ENCODE measurements around the gene SETD1B. TPM values are rescaled to one million over a fixed set of nuclear protein-coding genes. Genes with fewer than 3 reads are reported as not detected.
"Not testable (repeated sequence)": the region's sequence is repeated elsewhere in the genome, so short reads cannot be mapped to it uniquely, and the experiment has no call there.

SETD1B gene
- total RNA-seq, 2 donors from 2014 or later = 54.5 to 64.1 TPM

DNA sequence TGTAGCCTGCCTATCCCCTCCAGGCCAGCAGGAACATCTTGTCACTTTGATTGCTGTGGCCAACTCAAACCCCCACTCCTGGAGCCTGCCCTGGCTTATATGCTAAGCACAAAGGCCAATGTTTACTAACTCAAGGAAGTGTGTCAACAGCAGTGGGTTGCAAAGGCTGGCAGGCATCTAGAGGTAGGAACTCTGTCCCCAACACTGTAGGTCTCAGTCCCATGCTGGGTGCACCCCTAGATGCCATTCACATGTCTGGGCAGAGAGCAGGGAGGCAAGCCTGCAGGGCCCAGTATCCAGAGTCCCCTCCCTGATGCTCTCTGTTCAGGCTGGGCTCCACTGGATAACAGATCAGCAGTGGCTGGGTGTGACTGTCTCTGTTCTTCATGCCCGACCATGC, 56.4 kb downstream of the SETD1B start:
- no peak overlapping the region for H3K27ac Mint-ChIP-seq
- DNase-seq = no peak
- no peak for ATAC-seq
- H3K36me3 Mint-ChIP-seq (ENCODE audit: low read depth) = no peaks in the 10 kb centered on the region
- H3K9me3 ChIP-seq (ENCODE audit: control insufficient read depth, low read length, poor library complexity, severe bottlenecking) = no peaks in the 10 kb centered on the region
- H3K4me3 Mint-ChIP-seq = no peak overlapping the region
- no peaks in the 10 kb centered on the region for H3K27me3 Mint-ChIP-seq
- H3K4me1 Mint-ChIP-seq = no peaks in the 10 kb centered on the region

- not testable (repeated sequence) for H3K27me3 Mint-ChIP-seq; H3K36me3 Mint-ChIP-seq (ENCODE audit: low read depth); H3K4me3 Mint-ChIP-seq; H3K27ac Mint-ChIP-seq; DNase-seq; H3K4me1 Mint-ChIP-seq; H3K9me3 ChIP-seq (ENCODE audit: control insufficient read depth, low read length, poor library complexity, severe bottlenecking); ATAC-seq
These were observed 56.9 kb downstream of the SETD1B start for GRCh38 chr12:121860699-121861098.

GRCh38 chr12:121861636-121862254, 57.9 kb downstream of the SETD1B start:
- Mint-ChIP-seq H3K4me1 (no peaks in the 10 kb centered on the region), H3K36me3 (ENCODE audit: low read depth) (no peaks in the 10 kb centered on the region), H3K4me3 (no peak overlapping the region), H3K27ac (no peak overlapping the region), H3K27me3 (no peaks in the 10 kb centered on the region)
- no peak for ATAC-seq
- DNase-seq = no peak
- H3K9me3 ChIP-seq (ENCODE audit: control insufficient read depth, low read length, poor library complexity, severe bottlenecking) = no peaks in the 10 kb centered on the region

- DNase-seq (no peak), ATAC-seq (no peak)
- Mint-ChIP-seq H3K36me3 (ENCODE audit: low read depth) (no peaks in the 10 kb centered on the region), H3K4me1 (no peaks in the 10 kb centered on the region), H3K27me3 (no peaks in the 10 kb centered on the region), H3K27ac (no peak overlapping the region), H3K4me3 (no peak overlapping the region)
- no peaks in the 10 kb centered on the region for H3K9me3 ChIP-seq (ENCODE audit: control insufficient read depth, low read length, poor library complexity, severe bottlenecking)
These were observed 62.5 kb downstream of the SETD1B start for GRCh38 chr12:121866331-121866730.

- H3K4me3 Mint-ChIP-seq; H3K4me1 Mint-ChIP-seq; H3K9me3 ChIP-seq (ENCODE audit: control insufficient read depth, low read length, poor library complexity, severe bottlenecking); H3K27ac Mint-ChIP-seq; H3K27me3 Mint-ChIP-seq; DNase-seq; ATAC-seq; H3K36me3 Mint-ChIP-seq (ENCODE audit: low read depth): not testable (repeated sequence)
These were observed 65.4 kb downstream of the SETD1B start for GRCh38 chr12:121869229-121869628.

DNA sequence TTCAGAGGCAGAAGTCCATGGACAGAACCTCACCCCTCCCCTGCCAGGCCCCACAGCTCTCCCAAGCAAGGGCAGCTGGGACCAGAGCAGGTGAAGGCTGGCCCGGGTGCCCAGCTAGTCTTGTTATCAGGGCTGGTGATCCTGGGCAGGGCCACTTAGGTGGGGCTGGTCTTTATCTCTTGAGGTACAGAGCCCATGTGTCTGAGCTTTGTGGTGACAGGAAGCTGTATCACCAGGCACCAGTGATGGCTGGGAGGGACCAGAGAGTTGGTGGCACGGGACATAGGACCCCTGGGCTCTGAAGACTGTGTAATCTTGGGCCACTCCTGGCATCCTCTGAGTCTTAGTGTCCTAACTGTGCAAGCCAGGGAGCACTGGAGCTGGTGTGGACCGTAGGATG, 67.7 kb downstream of the SETD1B start:
- Mint-ChIP-seq H3K4me1 (no peaks in the 10 kb centered on the region), H3K36me3 (ENCODE audit: low read depth) (no peaks in the 10 kb centered on the region)
- no peaks in the 10 kb centered on the region for H3K9me3 ChIP-seq (ENCODE audit: control insufficient read depth, low read length, poor library complexity, severe bottlenecking)

DNA sequence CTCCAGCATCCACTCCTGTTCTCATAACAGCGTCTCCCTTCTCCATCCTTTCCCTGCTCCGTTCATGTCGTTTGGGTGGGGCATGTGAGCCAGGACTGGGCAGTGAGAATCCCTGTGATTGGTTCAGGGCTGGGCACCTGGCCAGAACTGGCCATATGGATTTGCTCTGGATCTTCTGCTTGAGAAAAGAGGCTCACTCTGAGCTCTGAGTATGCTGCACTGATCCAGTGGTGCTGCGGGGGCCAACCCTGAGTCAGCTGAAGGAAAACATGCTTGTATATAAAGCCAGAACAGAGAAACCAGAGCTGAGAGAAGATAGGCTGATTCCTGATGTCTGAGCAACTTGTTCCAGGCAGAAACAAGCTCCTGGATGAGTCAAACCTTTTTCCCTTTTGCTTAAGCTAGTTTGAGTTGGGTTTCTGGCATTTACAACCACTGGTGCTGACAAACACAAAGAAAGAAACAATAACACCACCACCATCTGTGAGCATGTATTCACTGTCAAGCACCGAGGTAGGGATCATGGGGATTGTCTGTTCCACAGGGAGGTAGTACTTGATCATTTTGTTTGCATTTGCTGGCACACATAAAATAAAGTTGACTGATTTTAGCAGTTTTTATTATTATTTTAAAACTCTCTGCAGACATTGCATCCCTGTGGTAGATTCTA, 68.9 kb downstream of the SETD1B start:
- Mint-ChIP-seq H3K27me3 (no peaks in the 10 kb centered on the region), H3K4me1 (no peaks in the 10 kb centered on the region), H3K36me3 (ENCODE audit: low read depth) (no peaks in the 10 kb centered on the region), H3K27ac (no peak overlapping the region), H3K4me3 (no peak overlapping the region)
- no peaks in the 10 kb centered on the region for H3K9me3 ChIP-seq (ENCODE audit: control insufficient read depth, low read length, poor library complexity, severe bottlenecking)
- DNase-seq (no peak), ATAC-seq (no peak)

More for the DNA sequence above, 67.7 kb downstream of the SETD1B start:
- H3K27ac Mint-ChIP-seq = no peak overlapping the region
- DNase-seq (no peak), ATAC-seq (no peak)
- no peak overlapping the region for H3K4me3 Mint-ChIP-seq
- H3K27me3 Mint-ChIP-seq = no peaks in the 10 kb centered on the region

DNA sequence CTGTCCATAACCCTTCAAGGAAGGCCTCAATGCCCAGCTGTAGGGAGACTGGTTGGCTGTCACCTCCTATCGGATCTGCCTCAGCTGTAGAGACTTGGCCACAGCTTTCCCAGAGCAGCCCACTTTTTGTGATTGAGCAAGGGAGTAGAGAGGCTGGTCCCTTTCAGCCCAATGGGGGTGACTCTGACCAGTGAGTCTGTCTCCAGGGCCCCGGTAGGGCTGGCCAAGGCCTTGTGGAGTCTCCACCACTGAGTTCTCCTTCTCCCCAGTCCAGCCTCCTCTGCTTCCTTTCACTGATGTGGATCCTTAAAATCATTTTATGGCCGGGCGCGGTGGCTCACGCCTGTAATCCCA, 69.4 kb downstream of the SETD1B start:
- Mint-ChIP-seq H3K27ac (no peak overlapping the region), H3K4me3 (no peak overlapping the region), H3K36me3 (ENCODE audit: low read depth) (no peaks in the 10 kb centered on the region), H3K4me1 (no peaks in the 10 kb centered on the region), H3K27me3 (no peaks in the 10 kb centered on the region)
- ATAC-seq (no peak), DNase-seq (no peak)
- H3K9me3 ChIP-seq (ENCODE audit: control insufficient read depth, low read length, poor library complexity, severe bottlenecking) = no peaks in the 10 kb centered on the region

DNA sequence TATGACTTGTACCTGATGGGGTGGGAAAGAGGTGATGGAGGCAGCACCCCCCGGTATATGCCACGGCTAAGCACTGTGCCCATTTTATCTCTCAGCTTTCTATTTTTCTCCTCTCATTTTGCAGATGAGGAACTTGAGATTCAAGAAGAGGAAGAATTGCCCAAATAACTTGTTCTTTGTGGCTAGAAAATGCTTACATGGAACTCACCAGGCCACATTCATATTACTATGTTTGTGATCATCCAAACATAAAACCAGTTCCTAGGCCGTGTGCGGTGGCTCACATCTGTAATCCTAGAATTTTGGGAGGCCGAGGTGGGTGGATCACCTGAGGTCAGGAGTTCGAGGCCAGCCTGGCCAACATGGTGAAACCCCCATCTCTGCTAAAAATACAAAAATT, 70.3 kb downstream of the SETD1B start:
- H3K9me3 ChIP-seq (ENCODE audit: control insufficient read depth, low read length, poor library complexity, severe bottlenecking) = no peaks in the 10 kb centered on the region
- Mint-ChIP-seq H3K27ac (no peak overlapping the region), H3K4me1 (no peaks in the 10 kb centered on the region), H3K36me3 (ENCODE audit: low read depth) (no peaks in the 10 kb centered on the region), H3K4me3 (no peak overlapping the region), H3K27me3 (no peaks in the 10 kb centered on the region)
- DNase-seq (no peak), ATAC-seq (no peak)

DNA sequence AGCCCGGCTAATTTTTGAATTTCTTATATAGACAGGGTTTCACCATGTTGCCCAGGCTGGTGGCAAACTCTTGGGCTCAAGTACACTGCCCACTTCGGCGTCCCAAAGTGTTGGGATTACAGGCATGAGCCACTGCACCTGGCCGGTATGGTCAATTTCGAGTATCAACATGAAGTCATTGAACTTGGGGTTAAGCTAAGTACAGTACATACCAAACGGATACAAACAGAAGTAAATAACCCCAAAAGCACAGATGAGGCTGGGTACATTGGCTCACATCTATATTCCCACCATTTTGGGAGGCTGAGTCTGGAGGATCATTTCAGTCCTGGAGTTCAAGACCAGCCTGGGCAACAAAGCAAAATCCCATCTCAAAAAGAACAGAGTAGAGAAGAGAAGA, 71.8 kb downstream of the SETD1B start:
- Mint-ChIP-seq H3K4me3 (no peak overlapping the region), H3K4me1 (no peaks in the 10 kb centered on the region), H3K27me3 (no peaks in the 10 kb centered on the region), H3K27ac (no peak overlapping the region), H3K36me3 (ENCODE audit: low read depth) (no peaks in the 10 kb centered on the region)
- no peaks in the 10 kb centered on the region for H3K9me3 ChIP-seq (ENCODE audit: control insufficient read depth, low read length, poor library complexity, severe bottlenecking)
- DNase-seq (no peak), ATAC-seq (no peak)

- H3K9me3 ChIP-seq (ENCODE audit: control insufficient read depth, low read length, poor library complexity, severe bottlenecking); H3K4me1 Mint-ChIP-seq; H3K36me3 Mint-ChIP-seq (ENCODE audit: low read depth); H3K27ac Mint-ChIP-seq; ATAC-seq; DNase-seq; H3K27me3 Mint-ChIP-seq; H3K4me3 Mint-ChIP-seq: not testable (repeated sequence)
These were observed 72.3 kb downstream of the SETD1B start for GRCh38 chr12:121876080-121876447.

Other genes with a start within 250 kb of the SETD1B start
- 10 to 100 TPM; 87.6 to 94.0 TPM for gene KDM2B, start 223.0 kb upstream of the SETD1B start, total RNA-seq
- 10 to 100 TPM; 51.3 to 52.0 TPM for gene ORAI1, start 177.5 kb upstream of the SETD1B start, total RNA-seq
- gene MORN3, start 134.4 kb upstream of the SETD1B start, total RNA-seq = 1 to 10 TPM; 8.5 to 9.5 TPM
- gene TMEM120B, start 91.3 kb upstream of the SETD1B start, total RNA-seq = 1 to 10 TPM; 6.9 to 7.0 TPM
- gene RHOF, start 10.3 kb upstream of the SETD1B start, total RNA-seq = 100 to 1,000 TPM; 121 to 122 TPM
- gene HPD, start 54.9 kb downstream of the SETD1B start, total RNA-seq = not detected
- gene PSMD9, start 84.8 kb downstream of the SETD1B start, total RNA-seq = 10 to 100 TPM; 40.5 to 51.3 TPM
- 1 to 10 TPM in 1 of 2 donors, under 1 TPM in 1; 0.97 to 1.1 TPM for gene CFAP251, start 114.6 kb downstream of the SETD1B start, total RNA-seq
- 1 to 10 TPM; 2.6 to 4.0 TPM for gene BCL7A, start 217.9 kb downstream of the SETD1B start, total RNA-seq

Data from T-helper 17 cell (primary cell).